ENCODE results near the gene SUPT16H. TPM values are rescaled to one million over a fixed set of nuclear protein-coding genes. Genes with fewer than 3 reads are reported as not detected.

Gene SUPT16H
- total and polyA plus RNA-seq, 2 of the 8 experiments (the other 6 are each of a cell fraction or from before 2014, with no cell fraction given), result 138 to 201 TPM

- Histone ChIP-seq H4K91ac (replicated peaks; ENCODE audit: insufficient read length, low read length) (no peak overlapping the region), H2BK120ac (replicated peaks; ENCODE audit: low read depth, low read length) (no peak overlapping the region), H3K56ac (replicated peaks; ENCODE audit: insufficient read length, low read depth, low read length) (no peak overlapping the region), H3K79me1 (ENCODE audit: low read depth, low read length) (no peaks in the 10 kb centered on the region; the same call in 1 of the 2 replicates), H3K14ac (ENCODE audit: insufficient read length) (no peak overlapping the region), H3K4ac (replicated peaks; ENCODE audit: insufficient read length, low read depth, low read length) (no peak overlapping the region), H4K5ac (ENCODE audit: insufficient read length, low read depth, low read length) (no peak overlapping the region), H2BK20ac (ENCODE audit: low read length) (no peak overlapping the region), H3K18ac (ENCODE audit: extremely low read depth, low read length) (no peak overlapping the region), H3K36me3 (ENCODE audit: control insufficient read depth in 2 of 4, insufficient read depth in 4 of 4, low read length in 3 of 4) (peaks cover 25 to 72% (median 59%) of the 10 kb centered on the region in 4 experiments), H3K27me3 (replicated peaks in 1 of 4; ENCODE audit: control insufficient read depth in 3 of 4, extremely low read depth in 1 of 4, insufficient read depth in 3 of 4, low read length in 3 of 4) (no peaks in the 10 kb centered on the region), H3K4me2 (ENCODE audit: insufficient read depth in 1 of 2, low read depth in 2 of 2, low read length in 2 of 2) (no peak overlapping the region), H2BK5ac (ENCODE audit: low read depth, low read length) (no peak overlapping the region), H3K27ac (ENCODE audit: low read depth, low read length) (no peak overlapping the region), H3K4me1 (replicated peaks in 1 of 4; ENCODE audit: control insufficient read depth in 3 of 4, insufficient read depth in 4 of 4, low read length in 3 of 4) (no peaks in the 10 kb centered on the region), H4K8ac (ENCODE audit: extremely low read depth, insufficient read depth, low read length) (no peak overlapping the region), H3K23ac (ENCODE audit: insufficient read length) (no peak overlapping the region), H2AFZ (ENCODE audit: low read length) (no peak overlapping the region), H2BK12ac (ENCODE audit: low read depth, low read length) (no peak overlapping the region), H3K23me2 (ENCODE audit: low read depth, low read length) (no peaks in the 10 kb centered on the region), H3K9me3 (ENCODE audit: insufficient read depth in 2 of 2, low read depth in 1 of 2, low read length in 1 of 2) (no peaks in the 10 kb centered on the region), H3K4me3 (ENCODE audit: extremely low read depth in 1 of 4, insufficient read depth in 2 of 4, low read depth in 3 of 4, low read length in 4 of 4) (no peak overlapping the region), H2BK15ac (ENCODE audit: low read length) (no peak overlapping the region), H3K9ac (replicated peaks in 1 of 4; ENCODE audit: extremely low read depth in 1 of 4, low read depth in 3 of 4, low read length in 3 of 4) (no peak overlapping the region), H3K79me2 (ENCODE audit: control insufficient read depth in 1 of 2, insufficient read depth in 2 of 2, low read length in 2 of 2) (no peaks in the 10 kb centered on the region), H4K20me1 (replicated peaks in 1 of 2; ENCODE audit: control insufficient read depth in 1 of 2, insufficient read depth in 2 of 2, low read length in 2 of 2) (no peaks in the 10 kb centered on the region), H2AK5ac (ENCODE audit: low read depth, low read length) (no peak overlapping the region)
- ChIA-PET CTCF (ENCODE audit: partially characterized antibody) (interaction anchor here (0.5 kb wide), 1 partner anchor 82 kb away, joined by 3 read pairs; no protein-coding TSS in a partner anchor), POLR2A (ENCODE audit: partially characterized antibody) (interaction anchor here (0.8 to 1.3 kb wide), 2 partner anchors 29 to 45 kb away, joined by 3 read pairs; no protein-coding TSS in a partner anchor)
- DNase-seq (ENCODE audit: low read depth in 1 of 2, low spot score in 2 of 2) (no peak), FAIRE-seq (no peak)
- 100% methylated on average over 1 of the region's 1 CpG; no CpG with 5 or more reads in 1 of the 2 experiments for WGBS, 2 experiments (ENCODE audit: extremely low coverage in 1 of 2, insufficient coverage in 1 of 2, insufficient read length in 1 of 2, insufficient replicate concordance in 2 of 2, low coverage in 1 of 2, low lambda C conversion rate in 2 of 2, missing lambda C conversion rate in 1 of 2)
- TF ChIP-seq FOSL1 (IDR thresholded peaks at IDR 0.05; ENCODE audit: insufficient read depth, low read depth, low read length), result no peak
- no peak for TF ChIP-seq TAF1 (IDR thresholded peaks at IDR 0.05; ENCODE audit: low read depth, low read length)
- TF ChIP-seq SIN3A (conservative IDR thresholded peaks at IDR 0.05 in 1 of 2, IDR thresholded peaks at IDR 0.05 in 1 of 2; ENCODE audit: low read depth in 1 of 2, low read length in 2 of 2), result no peak
- no peak for TF ChIP-seq CEBPB (IDR thresholded peaks at IDR 0.05; ENCODE audit: low read depth, low read length)
- no peak for TF ChIP-seq TAF7 (optimal IDR thresholded peaks at IDR 0.05; ENCODE audit: borderline replicate concordance, low read depth, low read length)
- no peak for TF ChIP-seq POLR2A (IDR thresholded peaks at IDR 0.05; ENCODE audit: control extremely low read depth in 1 of 2, low read depth in 2 of 2, low read length in 2 of 2)
- TF ChIP-seq MAFK (IDR thresholded peaks at IDR 0.05; ENCODE audit: low read depth, low read length), result no peak
- no peak for TF ChIP-seq SAP30 (IDR thresholded peaks at IDR 0.05; ENCODE audit: insufficient read depth, insufficient replicate concordance, low read length)
- TF ChIP-seq CHD2 (IDR thresholded peaks at IDR 0.05; ENCODE audit: low read length), result no peak
- no peak for TF ChIP-seq CHD1 (IDR thresholded peaks at IDR 0.05; ENCODE audit: low read depth, low read length)
- TF ChIP-seq SIRT6 (IDR thresholded peaks at IDR 0.05; ENCODE audit: low read length), result no peak
Observed at GRCh38 chr14:21414137-21414631, 30.4 kb upstream of the SUPT16H start.
